PFSK-1 (cell line): Measurements from ENCODE around the gene FBXO21.

Source experiments
- FOXP2 ChIP-seq: optimal IDR thresholded peaks from 2 replicates; pipeline ENCODE3; 2011; ENCODE audit warnings: borderline replicate concordance, control low read depth, inconsistent platforms; ENCODE audit not compliant: insufficient read depth; ENCODE audit errors: extremely low read length, extremely low read depth
- POLR2AphosphoS5 ChIP-seq: IDR thresholded peaks from 2 replicates; pipeline ENCODE4 v1.6.1; 2012; ENCODE audit warnings: low read depth, mild to moderate bottlenecking, control low read depth, low read length, moderate library complexity
- SIN3A ChIP-seq: IDR thresholded peaks from 2 replicates; pipeline ENCODE4 v1.6.1; 2012; ENCODE audit warnings: mild to moderate bottlenecking, low read length, moderate library complexity, borderline replicate concordance; ENCODE audit not compliant: insufficient read depth
- TAF1 ChIP-seq: IDR thresholded peaks from 2 replicates; pipeline ENCODE4 v1.6.1; 2012; ENCODE audit warnings: low read length, control low read depth, borderline replicate concordance; ENCODE audit not compliant: insufficient read depth
- TF ChIP-seq, protein P1 (sequence below), 2 experiments: IDR thresholded peaks; 2 replicates each; pipeline versions ENCODE4 v1.6.1 to v1.8.0; 2011 to 2012; ENCODE audit warnings: low read depth in 2 of 2, low read length in 2 of 2, control low read depth in 1 of 2, inconsistent platforms in 1 of 2, mild to moderate bottlenecking in 1 of 2, moderate library complexity in 1 of 2; ENCODE audit not compliant: insufficient read depth in 1 of 2

DNA sequence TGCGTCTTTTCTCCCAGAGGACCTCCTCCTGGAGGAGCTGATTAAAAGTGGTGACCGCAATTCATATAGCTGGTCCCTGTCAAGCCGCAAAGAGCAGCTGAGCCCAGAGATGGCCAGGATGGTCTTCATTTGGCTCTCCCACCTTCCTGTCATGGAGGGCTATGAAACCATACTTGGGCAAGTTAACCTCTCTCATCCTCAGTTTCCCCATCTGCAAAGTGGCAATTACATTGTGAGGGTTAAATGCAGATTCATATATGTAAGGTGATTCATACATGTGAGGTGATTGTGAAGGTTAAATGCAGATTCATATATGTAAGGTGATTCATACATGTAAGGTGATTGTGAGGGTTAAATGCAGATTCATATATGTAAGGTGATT lies 87.5 kb downstream of the FBXO21 start:
- no peak for TF ChIP-seq SIN3A
- TF ChIP-seq TAF1, result no peak
- no peak for TF ChIP-seq POLR2AphosphoS5
- TF ChIP-seq, protein P1, sequence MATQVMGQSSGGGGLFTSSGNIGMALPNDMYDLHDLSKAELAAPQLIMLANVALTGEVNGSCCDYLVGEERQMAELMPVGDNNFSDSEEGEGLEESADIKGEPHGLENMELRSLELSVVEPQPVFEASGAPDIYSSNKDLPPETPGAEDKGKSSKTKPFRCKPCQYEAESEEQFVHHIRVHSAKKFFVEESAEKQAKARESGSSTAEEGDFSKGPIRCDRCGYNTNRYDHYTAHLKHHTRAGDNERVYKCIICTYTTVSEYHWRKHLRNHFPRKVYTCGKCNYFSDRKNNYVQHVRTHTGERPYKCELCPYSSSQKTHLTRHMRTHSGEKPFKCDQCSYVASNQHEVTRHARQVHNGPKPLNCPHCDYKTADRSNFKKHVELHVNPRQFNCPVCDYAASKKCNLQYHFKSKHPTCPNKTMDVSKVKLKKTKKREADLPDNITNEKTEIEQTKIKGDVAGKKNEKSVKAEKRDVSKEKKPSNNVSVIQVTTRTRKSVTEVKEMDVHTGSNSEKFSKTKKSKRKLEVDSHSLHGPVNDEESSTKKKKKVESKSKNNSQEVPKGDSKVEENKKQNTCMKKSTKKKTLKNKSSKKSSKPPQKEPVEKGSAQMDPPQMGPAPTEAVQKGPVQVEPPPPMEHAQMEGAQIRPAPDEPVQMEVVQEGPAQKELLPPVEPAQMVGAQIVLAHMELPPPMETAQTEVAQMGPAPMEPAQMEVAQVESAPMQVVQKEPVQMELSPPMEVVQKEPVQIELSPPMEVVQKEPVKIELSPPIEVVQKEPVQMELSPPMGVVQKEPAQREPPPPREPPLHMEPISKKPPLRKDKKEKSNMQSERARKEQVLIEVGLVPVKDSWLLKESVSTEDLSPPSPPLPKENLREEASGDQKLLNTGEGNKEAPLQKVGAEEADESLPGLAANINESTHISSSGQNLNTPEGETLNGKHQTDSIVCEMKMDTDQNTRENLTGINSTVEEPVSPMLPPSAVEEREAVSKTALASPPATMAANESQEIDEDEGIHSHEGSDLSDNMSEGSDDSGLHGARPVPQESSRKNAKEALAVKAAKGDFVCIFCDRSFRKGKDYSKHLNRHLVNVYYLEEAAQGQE (IDR thresholded peaks at IDR 0.05; ENCODE audit: insufficient read depth in 1 of 2, low read depth in 2 of 2, low read length in 2 of 2), result no peak
- no peak for TF ChIP-seq FOXP2
